Fibroblast of lung (primary cell): ENCODE data around the gene PPP1R26.

Source experiments
- CTCF ChIP-seq, 2 donors: IDR thresholded peaks in 1 of 2; conservative IDR thresholded peaks in 1 of 2; 1 replicate in 1 of 2; 2 replicates in 1 of 2; pipeline ENCODE4 v1.5.1; 2011 to 2012; ENCODE audit warnings: low read length in 2 of 2, control low read depth in 1 of 2, inconsistent platforms in 1 of 2, low read depth in 1 of 2, mild to moderate bottlenecking in 1 of 2
- EZH2 ChIP-seq: IDR thresholded peaks from 2 replicates; pipeline ENCODE4 v1.5.1; 2012; ENCODE audit warnings: low read length, control low read depth, mild to moderate bottlenecking; ENCODE audit errors: missing control alignments

GRCh38 chr9:135480940-135481310 lies 1.3 kb downstream of the PPP1R26 start:
- no peak for TF ChIP-seq CTCF (conservative IDR thresholded peaks at IDR 0.05 in 1 of 2, IDR thresholded peaks at IDR 0.05 in 1 of 2; ENCODE audit: low read depth in 1 of 2, low read length in 2 of 2)
- no peak for TF ChIP-seq EZH2
